Stomach (tissue), 4 donors: ENCODE measurements around the gene DENR.

ENCODE experiments used
- CTCF ChIP-seq, 7 experiments: fragments of 450-650 bp in 4 of 7; fragments of 200-600 bp in 3 of 7; sonication (generic) in 3 of 7; IDR thresholded peaks; one replicate each; pipeline ENCODE4 v1.5.1; 2016 to 2019; ENCODE audit warnings: antibody characterized with exemption in 7 of 7, control low read depth in 2 of 7, mild to moderate bottlenecking in 1 of 7
- POLR2A ChIP-seq, 4 donors: fragments of 450-650 bp; IDR thresholded peaks; one replicate each; pipeline ENCODE4 v1.6.1; 2016; ENCODE audit warnings: antibody characterized with exemption in 4 of 4, control low read depth in 2 of 4, mild to moderate bottlenecking in 1 of 4, moderate library complexity in 1 of 4
- POLR2AphosphoS5 ChIP-seq, 3 donors: sonication (generic); formaldehyde crosslinking; IDR thresholded peaks; one replicate each; pipeline ENCODE4 v1.6.1; 2016; ENCODE audit warnings: antibody characterized with exemption in 3 of 3

DNA sequence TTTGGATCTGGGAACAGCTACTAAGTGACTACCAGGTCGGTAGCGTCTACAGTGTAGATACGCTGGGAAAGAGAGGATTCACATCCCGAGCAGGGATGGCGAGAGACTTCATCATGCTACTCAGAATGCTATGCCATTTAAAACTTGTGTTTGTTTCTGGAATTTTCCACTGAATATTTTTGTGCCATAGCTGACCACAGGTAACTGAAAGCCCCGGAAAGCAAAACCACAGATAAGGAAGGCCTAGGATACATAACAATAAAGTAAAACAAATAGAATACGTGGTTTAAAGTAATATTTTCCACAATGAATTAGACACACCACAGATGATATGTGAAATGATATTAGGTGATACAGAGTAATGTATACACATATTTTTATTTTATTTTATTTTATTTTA, 14.1 kb upstream of the DENR start:
- TF ChIP-seq CTCF (IDR thresholded peaks at IDR 0.05) = no peak
- no peak for TF ChIP-seq POLR2AphosphoS5 (IDR thresholded peaks at IDR 0.05)
- TF ChIP-seq POLR2A (IDR thresholded peaks at IDR 0.05) = no peak
